ENCODE data around the gene VSNL1. TPM values are rescaled to one million over a fixed set of nuclear protein-coding genes. Genes with fewer than 3 reads are reported as not detected.

The VSNL1 gene
- total and polyA plus RNA-seq, 10 of the 15 experiments (the other 5 are each of a cell fraction or from before 2014, with no cell fraction given) = 0.04 to 0.30 (median 0.12) TPM; not detected in 4

DNA sequence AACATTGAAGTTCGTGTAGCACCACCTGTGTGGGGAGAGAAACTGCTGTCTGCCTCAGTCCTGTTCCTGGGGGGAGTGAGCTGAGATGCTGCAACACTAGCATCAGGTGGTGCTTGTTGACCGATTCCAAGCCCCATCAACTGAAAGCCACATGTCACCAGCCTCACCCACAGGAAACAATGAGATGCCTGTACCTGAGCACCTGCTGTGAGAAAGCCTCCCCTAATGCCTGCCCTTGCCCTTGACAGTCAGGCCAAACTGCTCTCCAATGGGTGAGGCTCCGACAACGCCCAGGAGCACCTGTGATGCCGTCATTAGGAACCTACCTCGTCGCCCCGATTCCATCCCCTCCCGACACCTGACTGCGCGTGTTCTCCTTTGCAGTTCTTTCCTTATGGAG is 108.5 kb downstream of the VSNL1 start:
- Histone ChIP-seq H3K27ac (ENCODE audit: control insufficient read depth, insufficient read depth) (no peak overlapping the region), H3K4me3 (no peak overlapping the region), H4K20me1 (ENCODE audit: control insufficient read depth, insufficient read depth) (no peaks in the 10 kb centered on the region), H3K4me1 (ENCODE audit: control insufficient read depth, insufficient read depth, low read length) (peaks cover 3% of the 10 kb centered on the region), H3K9ac (ENCODE audit: control insufficient read depth, insufficient read depth, low read length) (no peak overlapping the region), H3K9me3 (replicated peaks; ENCODE audit: control insufficient read depth, insufficient read depth, low read length) (no peaks in the 10 kb centered on the region), H2AFZ (ENCODE audit: control insufficient read depth, low read depth, low read length) (no peak overlapping the region), H3K36me3 (ENCODE audit: control insufficient read depth in 2 of 2, insufficient read depth in 2 of 2, low read length in 1 of 2) (no peaks in the 10 kb centered on the region), H3K79me2 (ENCODE audit: control insufficient read depth, insufficient read depth, low read length) (no peaks in the 10 kb centered on the region), H3K27me3 (replicated peaks in 1 of 2; ENCODE audit: control insufficient read depth in 2 of 2, insufficient read depth in 2 of 2, low read length in 1 of 2) (no peaks in the 10 kb centered on the region), H3K4me2 (ENCODE audit: control insufficient read depth, insufficient read depth) (no peak overlapping the region)
- BruUV-seq (replicated peaks) = no TSS peak
- WGBS (ENCODE audit: insufficient coverage, insufficient replicate concordance, low lambda C conversion rate, missing lambda C conversion rate) = 83% methylated on average over 11 of the region's 11 CpGs
- FAIRE-seq (no peak), DNase-seq (ENCODE audit: low read depth, low spot score) (no peak), ATAC-seq (no peak)
- intact Hi-C loops (cut with micrococcal nuclease; ENCODE audit: unreplicated experiment) = no loop called here
- RAD21 ChIA-PET (ENCODE audit: unreplicated experiment) = interaction anchor here (1.7 kb wide), 1 partner anchor 22 kb away, joined by 6 read pairs; no protein-coding TSS in a partner anchor
- SMC1A ChIA-PET (ENCODE audit: uncharacterized antibody, unreplicated experiment) = no interaction called here
- TF ChIP-seq CBX5 (IDR thresholded peaks at IDR 0.05; ENCODE audit: low read depth) (no peak), TARDBP (IDR thresholded peaks at IDR 0.05; ENCODE audit: borderline replicate concordance) (no peak), BCL11A (IDR thresholded peaks at IDR 0.05; ENCODE audit: low read depth, low read length) (no peak), RFX5 (IDR thresholded peaks at IDR 0.05; ENCODE audit: low read depth, low read length) (no peak), ETV6 (conservative IDR thresholded peaks at IDR 0.05 in 1 of 2, IDR thresholded peaks at IDR 0.05 in 1 of 2; ENCODE audit: borderline replicate concordance in 1 of 2, low read depth in 1 of 2) (no peak), NBN (IDR thresholded peaks at IDR 0.05) (no peak), NFIC (IDR thresholded peaks at IDR 0.05; ENCODE audit: low read depth, low read length) (no peak), RBBP5 (conservative IDR thresholded peaks at IDR 0.05) (no peak), SREBF2 (IDR thresholded peaks at IDR 0.05; ENCODE audit: low read length) (no peak)
- TF ChIP-seq, protein P1, sequence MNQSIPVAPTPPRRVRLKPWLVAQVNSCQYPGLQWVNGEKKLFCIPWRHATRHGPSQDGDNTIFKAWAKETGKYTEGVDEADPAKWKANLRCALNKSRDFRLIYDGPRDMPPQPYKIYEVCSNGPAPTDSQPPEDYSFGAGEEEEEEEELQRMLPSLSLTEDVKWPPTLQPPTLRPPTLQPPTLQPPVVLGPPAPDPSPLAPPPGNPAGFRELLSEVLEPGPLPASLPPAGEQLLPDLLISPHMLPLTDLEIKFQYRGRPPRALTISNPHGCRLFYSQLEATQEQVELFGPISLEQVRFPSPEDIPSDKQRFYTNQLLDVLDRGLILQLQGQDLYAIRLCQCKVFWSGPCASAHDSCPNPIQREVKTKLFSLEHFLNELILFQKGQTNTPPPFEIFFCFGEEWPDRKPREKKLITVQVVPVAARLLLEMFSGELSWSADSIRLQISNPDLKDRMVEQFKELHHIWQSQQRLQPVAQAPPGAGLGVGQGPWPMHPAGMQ (IDR thresholded peaks at IDR 0.05; ENCODE audit: borderline replicate concordance) = no peak
- POLR2A ChIA-PET = no interaction called here
- CTCF ChIA-PET = interaction anchor here (24.9 kb wide), 1 partner anchor 18 kb away, joined by 604 read pairs; no protein-coding TSS in a partner anchor
- in situ Hi-C loops (cut with MboI) = no loop called here

All from GM12878 (cell line).